HG02623 (cell line): Measurements from ENCODE around the gene IKZF3.

Source experiments
- ATAC-seq: cut with Tn5 transposase; IDR thresholded peaks from one replicate; pipeline ENCODE4 v1.9.1; 2021; ENCODE audit warnings: moderate library complexity; ENCODE audit not compliant: unreplicated experiment

The IKZF3 gene

DNA sequence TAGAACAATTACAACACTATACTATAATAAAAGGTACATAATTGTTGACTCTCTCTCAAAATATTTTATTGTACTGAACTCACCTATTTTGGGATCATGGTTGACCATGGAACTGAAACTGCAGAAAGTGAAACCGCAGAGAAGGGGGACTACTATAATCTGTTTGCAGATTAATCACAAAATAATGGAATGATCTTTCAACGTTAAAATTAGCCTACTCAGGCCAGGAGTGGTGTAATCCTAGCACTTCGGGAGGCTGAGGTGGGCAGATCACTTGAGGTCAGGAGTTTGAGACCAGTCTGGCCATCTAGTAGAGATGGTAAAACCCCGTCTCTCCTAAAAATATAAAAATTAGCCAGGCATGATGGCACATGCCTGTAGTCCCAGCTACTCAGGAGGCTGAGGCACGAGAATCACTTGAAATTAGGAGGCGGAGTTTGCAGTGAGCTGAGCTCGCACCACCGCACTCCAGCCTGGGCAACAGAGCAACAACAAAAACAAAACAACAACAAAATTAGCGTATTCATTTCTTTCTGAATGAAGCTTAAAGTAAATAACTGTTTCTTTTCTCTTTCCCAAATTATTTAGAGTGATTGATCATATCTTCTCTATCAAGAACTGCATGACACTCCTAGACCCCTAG, 45.6 kb downstream of the IKZF3 start:
- ATAC-seq, result no peak

- no peak for ATAC-seq
Measured at GRCh38 chr17:39816272-39816671, 47.8 kb downstream of the IKZF3 start.

- no peak for ATAC-seq
Measured at GRCh38 chr17:39814497-39814896, 49.6 kb downstream of the IKZF3 start.

DNA sequence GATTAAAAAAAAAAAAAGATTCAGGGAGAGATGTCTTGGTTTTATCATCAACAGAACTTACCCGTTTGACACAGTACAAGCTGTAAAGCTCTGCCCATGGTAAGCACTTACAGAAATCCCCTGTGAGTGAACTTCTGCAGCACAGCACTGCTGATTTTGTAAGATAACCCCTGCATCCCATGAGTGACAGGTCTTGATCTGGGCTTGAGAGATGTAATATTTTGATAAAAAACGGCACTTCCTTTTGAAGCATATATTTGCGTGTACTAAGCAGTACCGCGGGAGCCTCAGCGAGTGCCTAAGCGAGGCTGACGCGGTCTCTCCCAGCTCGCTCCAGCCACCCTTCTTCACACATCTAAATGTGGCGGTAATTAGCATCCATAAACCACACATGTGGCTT, 50.5 kb downstream of the IKZF3 start:
- ATAC-seq, result no peak

DNA sequence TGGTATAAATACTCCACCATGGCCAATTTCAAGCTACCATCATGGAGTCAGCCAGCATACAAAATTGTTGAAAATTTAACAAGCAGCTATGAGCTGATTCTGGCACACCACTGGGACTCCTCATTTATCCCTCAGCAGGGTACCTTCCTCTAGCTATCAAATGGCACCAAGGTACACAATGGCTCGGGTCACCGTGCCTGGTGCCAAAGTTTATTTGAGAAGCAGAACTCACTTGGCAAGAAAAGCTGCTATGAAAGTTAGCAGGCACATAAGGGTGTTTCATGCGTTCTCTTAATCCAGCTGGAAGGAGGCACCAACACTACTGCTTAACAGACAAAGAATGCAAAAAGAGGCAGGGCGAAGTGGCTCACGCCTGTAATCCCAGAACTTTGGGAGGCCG, 51.6 kb downstream of the IKZF3 start:
- ATAC-seq, result no peak

GRCh38 chr17:39810939-39811728, 53.0 kb downstream of the IKZF3 start:
- ATAC-seq, result no peak

DNA sequence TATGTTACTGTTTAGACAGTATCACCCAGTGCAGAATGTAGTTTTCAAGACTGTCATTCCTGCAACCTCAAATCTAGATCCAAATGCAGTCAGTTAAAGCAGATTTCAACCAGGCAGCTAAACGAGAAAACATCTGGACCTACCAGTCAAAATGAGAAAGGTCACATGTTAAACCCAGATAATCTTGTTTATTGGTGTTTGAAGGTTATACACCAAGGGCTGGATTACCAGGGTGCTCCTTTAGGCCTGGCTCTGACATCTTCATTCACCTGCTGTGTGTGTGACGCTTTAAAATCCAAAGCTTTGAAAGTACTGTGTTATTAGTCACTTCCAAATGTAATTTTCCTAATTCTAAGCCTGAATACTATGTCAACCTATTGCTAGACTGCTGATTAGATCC, 54.9 kb downstream of the IKZF3 start:
- ATAC-seq, result no peak

GRCh38 chr17:39808409-39808997, 55.6 kb downstream of the IKZF3 start:
- ATAC-seq, result no peak

GRCh38 chr17:39804839-39805238, 59.3 kb downstream of the IKZF3 start:
- no peak for ATAC-seq

GRCh38 chr17:39801055-39801454, 63.1 kb downstream of the IKZF3 start:
- ATAC-seq, result no peak

DNA sequence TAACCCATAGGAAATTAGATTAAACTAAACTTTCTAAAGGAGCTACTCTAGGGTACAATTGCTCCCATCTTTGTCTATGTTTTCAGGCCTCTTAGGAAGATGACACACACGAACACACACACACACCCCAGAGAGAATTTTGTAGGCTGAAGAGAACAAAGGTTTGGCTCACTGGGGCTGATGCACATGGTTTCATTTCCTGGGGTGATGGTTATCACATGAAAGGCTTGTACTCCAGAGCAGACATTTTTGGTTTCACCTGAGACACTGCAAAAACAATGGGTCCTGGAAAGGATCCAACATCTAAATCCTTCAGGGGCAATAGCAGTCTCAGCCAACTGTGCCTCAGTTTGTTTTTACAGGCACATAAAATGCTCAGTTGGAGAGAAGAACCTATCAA, 63.6 kb downstream of the IKZF3 start:
- no peak for ATAC-seq

DNA sequence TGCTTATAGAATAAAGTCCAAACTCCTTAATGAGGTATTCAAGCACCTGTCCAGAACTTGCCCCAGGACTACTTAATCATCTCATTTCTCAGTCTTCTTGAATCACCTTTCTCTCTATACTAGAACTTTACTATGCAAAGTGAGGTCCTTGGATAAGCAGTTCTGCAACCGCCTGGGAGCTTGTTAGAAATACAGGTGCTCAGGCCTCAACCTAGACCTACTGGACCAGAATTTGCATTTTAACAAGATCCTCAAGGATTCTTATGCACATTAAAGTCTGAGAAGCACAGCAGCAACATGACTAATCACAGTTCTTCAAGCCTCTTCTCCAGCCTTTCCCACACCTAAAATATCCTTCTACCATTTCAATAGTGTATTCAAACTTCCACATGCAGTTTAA, 64.7 kb downstream of the IKZF3 start:
- no peak for ATAC-seq

GRCh38 chr17:39794249-39794970, 69.7 kb downstream of the IKZF3 start:
- peak; percentile 62 for ATAC-seq

DNA sequence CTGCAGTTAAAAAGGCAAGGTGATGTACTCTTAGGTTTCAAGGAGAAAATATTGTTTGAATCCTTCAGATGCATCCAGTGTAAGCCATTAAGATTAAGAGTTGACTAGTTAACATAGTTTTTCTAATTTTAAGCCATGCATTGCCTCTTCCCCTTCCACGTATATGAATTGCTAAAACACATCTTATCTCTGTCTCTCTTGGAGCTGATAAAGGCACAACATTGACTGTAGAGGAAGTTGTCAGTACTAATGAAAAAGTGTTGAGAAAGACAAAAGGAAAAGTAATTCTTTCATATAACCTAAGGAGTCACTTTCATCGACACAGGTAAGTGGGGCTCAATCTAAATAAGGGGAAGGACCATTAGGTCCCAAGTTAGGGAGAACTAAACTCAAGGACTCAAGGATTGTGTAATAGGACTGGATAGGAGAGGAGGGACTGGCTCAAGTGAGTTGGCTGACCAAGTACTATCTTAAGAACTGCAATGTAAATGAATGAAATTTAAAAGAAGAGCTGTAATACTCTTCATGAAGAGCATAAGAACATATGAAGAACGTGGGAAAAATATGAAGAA, 70.7 kb downstream of the IKZF3 start:
- ATAC-seq, result no peak

GRCh38 chr17:39792526-39793221, 71.4 kb downstream of the IKZF3 start:
- no peak for ATAC-seq

GRCh38 chr17:39791111-39791992, 72.8 kb downstream of the IKZF3 start:
- ATAC-seq, result no peak

DNA sequence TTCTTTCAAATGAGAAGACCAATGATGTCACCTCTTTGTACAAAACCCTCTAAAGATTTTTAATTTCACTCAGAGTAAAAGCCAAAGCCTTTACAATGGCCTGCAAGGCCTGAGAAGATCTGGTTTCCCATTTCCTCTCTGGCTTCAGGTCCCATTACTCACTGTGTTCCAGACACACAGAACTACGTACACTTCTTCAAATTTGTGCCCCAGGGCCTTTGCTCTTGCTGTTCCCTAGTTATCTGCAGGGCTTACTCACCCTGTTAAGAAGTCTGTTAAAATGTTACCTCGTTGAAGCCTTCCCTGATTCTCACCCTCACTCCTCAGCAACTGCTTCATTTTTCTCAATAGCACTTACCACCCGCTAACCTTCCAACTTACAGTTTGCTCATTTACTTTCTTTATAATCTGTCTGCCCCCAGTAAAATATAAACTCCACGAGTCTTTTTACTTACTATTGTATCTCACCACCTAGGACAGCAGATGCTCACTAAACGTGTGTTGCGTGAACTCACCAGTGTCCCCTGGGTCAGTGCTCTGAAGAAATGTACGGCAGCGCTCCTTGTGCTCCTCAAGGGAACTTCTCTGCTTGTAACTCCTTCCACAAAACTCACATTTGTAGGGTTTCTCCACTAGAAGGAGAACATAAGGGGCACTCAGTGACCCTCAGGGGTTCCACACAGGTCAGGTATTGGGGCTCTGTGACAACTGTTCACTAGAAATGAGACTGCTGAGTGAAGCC, 76.2 kb downstream of the IKZF3 start:
- ATAC-seq, result no peak

- ATAC-seq, result no peak
Measured at GRCh38 chr17:39787041-39787440, 77.1 kb downstream of the IKZF3 start.

DNA sequence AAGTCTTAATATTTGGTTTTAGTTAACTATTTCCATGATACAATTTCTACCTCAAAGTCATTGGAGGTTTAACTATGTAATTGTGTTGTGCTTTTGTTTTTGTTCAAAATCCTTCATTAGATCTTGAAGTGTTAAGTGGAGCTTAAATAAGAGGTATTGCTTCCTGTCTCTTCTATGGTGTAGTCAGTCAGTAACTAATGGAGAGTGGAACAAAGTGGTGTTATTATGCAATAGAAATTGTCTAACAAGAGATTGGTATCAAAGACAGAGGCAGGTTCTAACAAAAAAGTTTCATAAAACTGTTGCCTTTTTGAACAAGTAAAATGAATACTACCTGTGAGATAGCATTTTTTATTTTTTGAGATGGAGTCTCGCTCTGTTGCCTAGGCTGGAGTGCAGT, 81.1 kb downstream of the IKZF3 start:
- no peak for ATAC-seq
